ENCODE data around the gene TBRG1.

GRCh38 chr11:124682443-124682842 lies 59.8 kb downstream of the TBRG1 start:
- TF ChIP-seq CTCF (IDR thresholded peaks at IDR 0.05 in 4 of 5, conservative IDR thresholded peaks at IDR 0.05 in 1 of 5) = no peak
- no peak for TF ChIP-seq POLR2A (IDR thresholded peaks at IDR 0.05)

Data from gastrocnemius medialis (tissue), 4 donors.